Retinal pigment epithelial cell (primary cell): ENCODE results near the gene EEF1A2.

Experiments
- DNase-seq: peaks from one replicate; pipeline ENCODE4 v3.0.0-alpha.2; 2010; ENCODE audit warnings: low read depth
- H3K4me3 ChIP-seq: 2 replicates; pipeline ENCODE4 v1.5.1; 2011; ENCODE audit warnings: mild to moderate bottlenecking, low read length, control low read depth, moderate library complexity
- TF ChIP-seq, protein P1 (sequence below): conservative IDR thresholded peaks from 2 replicates; pipeline ENCODE4 v1.5.1; 2011; ENCODE audit warnings: low read depth, low read length, control low read depth, inconsistent platforms

The EEF1A2 gene

DNA sequence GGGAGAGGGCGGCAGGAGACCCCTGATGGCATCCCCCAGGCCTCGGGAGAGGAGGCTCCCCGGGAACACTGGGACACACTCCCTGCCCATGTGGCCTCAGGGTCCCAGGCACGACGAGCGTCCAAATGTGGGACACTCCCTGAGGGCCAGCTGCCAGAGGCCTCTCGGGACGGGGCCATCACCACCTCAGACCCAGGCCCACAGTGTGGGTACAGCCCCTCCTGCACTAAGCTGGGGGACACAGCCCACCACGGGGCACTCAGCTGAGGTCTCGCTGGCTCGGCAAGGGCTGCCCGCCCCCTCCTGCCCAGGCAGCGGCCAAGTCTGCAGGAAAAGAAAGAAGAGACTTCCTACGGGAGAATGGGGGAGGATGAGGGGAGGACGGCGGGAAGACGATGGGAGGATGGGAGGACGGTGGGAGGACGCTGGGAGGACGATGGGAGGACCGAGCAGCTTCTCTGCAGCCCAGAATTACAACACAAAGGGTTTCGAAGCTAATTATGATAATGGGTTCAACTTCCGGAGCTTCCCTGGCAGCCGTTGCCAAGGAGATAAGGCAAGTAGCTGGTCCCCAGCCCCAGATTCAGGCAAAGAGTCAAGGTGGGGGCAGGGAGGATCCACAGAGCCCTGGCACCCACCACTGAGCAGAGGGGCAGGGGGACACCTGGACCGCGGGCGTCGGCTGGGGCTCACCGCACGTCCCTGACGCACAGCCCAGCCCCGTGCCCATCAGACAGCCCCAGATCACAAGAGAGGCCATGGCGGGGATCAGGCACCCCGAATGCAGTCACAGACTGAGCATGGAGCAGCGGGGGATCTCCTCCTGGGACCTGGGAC, 43.9 kb downstream of the EEF1A2 start:
- no peak for DNase-seq
- no peak overlapping the region for H3K4me3 ChIP-seq
- TF ChIP-seq, protein P1, sequence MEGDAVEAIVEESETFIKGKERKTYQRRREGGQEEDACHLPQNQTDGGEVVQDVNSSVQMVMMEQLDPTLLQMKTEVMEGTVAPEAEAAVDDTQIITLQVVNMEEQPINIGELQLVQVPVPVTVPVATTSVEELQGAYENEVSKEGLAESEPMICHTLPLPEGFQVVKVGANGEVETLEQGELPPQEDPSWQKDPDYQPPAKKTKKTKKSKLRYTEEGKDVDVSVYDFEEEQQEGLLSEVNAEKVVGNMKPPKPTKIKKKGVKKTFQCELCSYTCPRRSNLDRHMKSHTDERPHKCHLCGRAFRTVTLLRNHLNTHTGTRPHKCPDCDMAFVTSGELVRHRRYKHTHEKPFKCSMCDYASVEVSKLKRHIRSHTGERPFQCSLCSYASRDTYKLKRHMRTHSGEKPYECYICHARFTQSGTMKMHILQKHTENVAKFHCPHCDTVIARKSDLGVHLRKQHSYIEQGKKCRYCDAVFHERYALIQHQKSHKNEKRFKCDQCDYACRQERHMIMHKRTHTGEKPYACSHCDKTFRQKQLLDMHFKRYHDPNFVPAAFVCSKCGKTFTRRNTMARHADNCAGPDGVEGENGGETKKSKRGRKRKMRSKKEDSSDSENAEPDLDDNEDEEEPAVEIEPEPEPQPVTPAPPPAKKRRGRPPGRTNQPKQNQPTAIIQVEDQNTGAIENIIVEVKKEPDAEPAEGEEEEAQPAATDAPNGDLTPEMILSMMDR = no peak

DNA sequence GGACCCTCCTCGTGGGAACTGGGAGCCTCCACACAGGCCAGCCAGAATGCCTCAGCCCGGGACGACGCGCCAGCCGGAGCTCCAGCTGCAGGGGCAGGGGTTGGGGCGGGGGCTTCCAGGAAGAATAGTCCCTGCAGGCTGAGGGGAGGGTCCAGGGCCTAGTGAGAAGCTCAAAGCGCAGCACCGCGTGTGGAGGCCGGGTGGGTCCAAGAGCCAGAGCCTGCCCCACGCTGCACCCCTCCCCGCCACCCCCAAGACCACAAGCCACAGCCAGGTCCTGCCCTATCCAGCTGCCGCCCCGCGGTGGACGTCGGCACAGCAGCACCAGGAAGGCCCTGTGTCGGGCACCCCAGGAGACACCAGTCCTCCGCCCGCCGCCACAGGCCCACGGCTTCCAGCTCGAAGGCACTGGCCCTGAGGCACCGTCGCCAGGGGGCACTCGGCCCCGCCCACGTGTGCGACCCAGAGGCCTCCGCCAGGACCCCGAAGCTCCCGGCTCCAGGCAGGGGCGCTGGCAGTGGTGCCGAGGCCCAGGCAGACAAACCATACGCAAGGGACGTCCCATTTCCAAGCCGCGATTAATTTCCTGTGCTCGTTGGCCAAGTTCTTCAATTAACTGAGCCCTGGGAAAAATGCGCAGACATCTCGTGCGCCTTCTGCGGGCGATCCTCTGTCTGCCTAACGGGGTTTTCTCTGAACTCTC, 45.9 kb downstream of the EEF1A2 start:
- H3K4me3 ChIP-seq = no peak overlapping the region
- no peak for DNase-seq
- TF ChIP-seq, protein P1 = no peak

DNA sequence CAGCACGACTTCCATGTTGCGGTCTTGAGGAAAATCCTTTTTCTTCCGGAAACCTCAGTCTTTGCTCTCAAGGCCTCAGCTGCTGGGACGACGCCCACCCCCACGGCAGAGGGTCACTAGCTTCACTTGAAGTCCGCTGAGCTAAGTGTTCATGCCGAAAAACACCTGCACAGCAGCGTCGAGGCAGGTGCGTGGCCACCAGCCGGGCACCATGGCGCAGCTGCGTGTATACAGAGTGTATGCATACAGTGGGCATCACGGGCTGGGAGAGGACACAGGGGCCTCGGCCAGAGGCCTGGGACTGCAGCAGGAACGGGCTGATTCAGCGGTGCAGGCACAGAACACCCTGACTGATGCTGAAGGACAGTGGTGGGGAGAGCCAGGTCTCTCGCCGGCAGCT, 46.5 kb downstream of the EEF1A2 start:
- no peak overlapping the region for H3K4me3 ChIP-seq
- TF ChIP-seq, protein P1 = no peak
- DNase-seq = no peak

DNA sequence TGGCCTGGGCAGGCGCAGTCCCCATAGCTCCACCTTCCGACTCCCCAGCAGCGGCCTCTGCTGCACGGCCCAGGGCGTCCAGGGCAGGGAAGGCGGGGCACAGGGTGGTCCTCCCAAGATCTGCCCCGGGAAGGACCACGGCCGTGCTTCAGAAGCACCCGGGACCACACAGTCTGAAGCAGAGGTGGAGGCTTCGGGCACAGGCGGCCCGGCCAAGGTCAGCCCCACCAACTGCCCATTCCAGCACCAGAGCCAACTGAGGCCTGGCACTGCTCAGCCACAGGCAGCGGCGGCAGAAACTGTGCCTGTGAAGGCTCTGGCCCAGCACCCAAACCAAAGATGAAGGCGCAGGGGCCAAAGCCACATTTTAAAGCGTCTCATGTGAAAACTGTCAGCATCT, 47.1 kb downstream of the EEF1A2 start:
- no peak for DNase-seq
- TF ChIP-seq, protein P1 = no peak
- H3K4me3 ChIP-seq = no peak overlapping the region

DNA sequence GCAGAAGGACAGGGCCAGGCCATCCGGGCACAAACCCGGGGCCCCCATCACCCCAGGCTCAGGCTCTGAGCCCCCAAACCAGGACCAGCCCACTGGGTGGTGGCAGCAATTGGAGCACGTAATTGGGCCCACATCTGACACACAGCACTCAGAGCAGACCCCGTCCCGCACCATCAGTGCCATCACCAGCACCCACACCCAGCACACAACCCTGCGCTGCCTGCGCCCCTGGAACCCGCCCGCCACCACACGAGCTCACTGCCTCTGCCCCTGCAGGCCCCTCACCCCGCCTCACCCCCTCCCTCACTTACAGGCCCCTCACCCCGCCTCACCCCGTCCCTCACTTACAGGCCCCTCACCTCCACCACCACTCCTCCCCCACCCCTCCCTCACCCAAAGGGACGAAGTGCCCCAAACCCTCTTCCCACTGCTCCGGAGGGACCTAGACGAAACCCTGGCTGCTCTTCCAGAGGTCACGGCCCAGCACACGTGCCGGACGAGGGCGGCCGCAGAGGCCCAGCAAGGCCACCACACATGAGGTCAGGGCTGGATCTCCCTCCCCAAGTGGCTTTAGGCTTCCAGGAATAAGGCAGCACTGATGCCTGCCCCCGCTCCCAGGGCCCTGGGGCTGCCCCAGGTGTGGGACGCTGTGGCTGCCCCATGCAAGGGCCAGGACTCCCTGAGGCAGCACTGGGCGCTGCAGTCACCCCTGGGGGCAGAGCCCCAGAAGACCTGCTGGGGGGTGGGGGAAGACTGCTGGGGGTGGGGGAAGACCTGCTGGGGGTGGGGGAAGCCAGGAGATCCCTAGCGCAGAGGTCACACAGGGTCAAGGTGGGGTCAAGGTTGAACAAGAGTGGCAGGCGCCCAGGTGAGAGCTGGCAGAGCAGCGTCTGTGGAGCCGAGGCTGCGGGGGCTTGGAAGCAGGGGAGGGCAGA, 48.8 kb downstream of the EEF1A2 start:
- no peak overlapping the region for H3K4me3 ChIP-seq
- no peak for DNase-seq
- TF ChIP-seq, protein P1 = no peak

DNA sequence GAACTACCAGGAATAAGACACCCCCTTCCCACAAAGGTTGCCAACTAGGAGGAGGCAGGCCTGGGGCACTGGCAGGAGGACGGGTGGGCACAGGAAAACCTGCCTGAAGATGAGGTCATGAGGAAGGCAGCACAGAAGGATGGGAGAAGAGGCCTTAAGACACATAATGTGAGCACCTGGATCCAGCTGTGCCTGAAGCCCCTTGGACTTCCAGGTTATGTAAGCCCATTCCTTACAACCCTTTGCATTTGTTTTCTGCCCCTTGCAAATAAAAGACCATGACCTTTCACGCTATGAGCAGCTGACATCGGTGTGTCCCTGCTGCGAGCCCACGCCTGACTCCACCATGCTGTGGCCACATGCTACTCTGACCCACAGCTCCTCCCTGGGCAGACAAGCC, 49.9 kb downstream of the EEF1A2 start:
- H3K4me3 ChIP-seq = no peak overlapping the region
- TF ChIP-seq, protein P1 = no peak
- DNase-seq = no peak
